Adipocyte (in vitro differentiated cells): Measurements from ENCODE around the gene VSIG10L.

ENCODE experiments used
- DNase-seq: peaks from one replicate; pipeline ENCODE4 v3.0.0-alpha.2; 2015; ENCODE audit warnings: low read depth
- H3K27me3 ChIP-seq: replicated peaks from 2 replicates; pipeline ENCODE4 v1.7.0; 2013; ENCODE audit warnings: mild to moderate bottlenecking, low read length, moderate library complexity; ENCODE audit not compliant: control insufficient read depth, insufficient read depth
- H3K36me3 ChIP-seq: 2 replicates; pipeline ENCODE4 v1.7.0; 2013; ENCODE audit warnings: low read length, mild to moderate bottlenecking, moderate library complexity; ENCODE audit not compliant: control insufficient read depth, insufficient read depth, severe bottlenecking
- H3K4me1 ChIP-seq: 2 replicates; pipeline ENCODE4 v1.7.0; 2013; ENCODE audit warnings: mild to moderate bottlenecking, low read length, moderate library complexity; ENCODE audit not compliant: control insufficient read depth, insufficient read depth
- H3K4me3 ChIP-seq: 2 replicates; pipeline ENCODE4 v1.7.0; 2013; ENCODE audit warnings: mild to moderate bottlenecking, low read length, moderate library complexity
- H3K9ac ChIP-seq: 2 replicates; pipeline ENCODE4 v1.7.0; 2013; ENCODE audit warnings: mild to moderate bottlenecking, low read length, moderate library complexity
- H3K9me3 ChIP-seq: 2 replicates; pipeline ENCODE4 v1.7.0; 2013; ENCODE audit warnings: mild to moderate bottlenecking, low read length, moderate library complexity; ENCODE audit not compliant: control insufficient read depth

The VSIG10L gene

GRCh38 chr19:51372021-51372648, 30.2 kb upstream of the VSIG10L start:
- peaks cover 4% of the 10 kb centered on the region for H3K27me3 ChIP-seq
- no peak for DNase-seq
- H3K9me3 ChIP-seq, result no peaks in the 10 kb centered on the region
- H3K9ac ChIP-seq, result no peak overlapping the region
- H3K36me3 ChIP-seq, result no peaks in the 10 kb centered on the region
- H3K4me1 ChIP-seq, result peaks cover 4% of the 10 kb centered on the region
- no peak overlapping the region for H3K4me3 ChIP-seq

DNA sequence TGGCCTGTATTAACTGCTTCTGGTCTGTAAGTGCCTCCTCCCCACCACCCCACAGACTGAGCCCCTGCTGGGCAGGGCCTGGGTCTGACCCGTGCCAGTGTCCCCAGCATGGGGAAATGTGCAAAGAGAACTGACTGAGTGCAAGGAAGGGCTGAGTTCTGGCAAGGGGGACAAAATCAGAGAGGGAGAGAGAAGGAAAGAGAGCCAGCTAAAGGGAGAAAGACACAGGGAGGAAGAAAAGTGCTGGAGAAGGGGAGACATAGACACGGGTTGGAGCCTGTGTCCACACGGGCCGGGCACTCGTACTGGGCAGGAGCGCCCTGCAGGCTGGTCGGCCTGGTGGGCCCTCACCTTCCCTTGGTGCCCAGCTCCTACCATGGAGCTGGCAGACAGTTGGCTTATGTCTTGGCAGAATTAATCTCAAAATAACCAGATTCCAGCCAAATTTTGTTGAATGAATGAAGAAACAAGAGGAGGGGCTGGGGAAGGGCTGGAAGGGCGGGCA, 29.3 kb upstream of the VSIG10L start:
- Histone ChIP-seq H3K9me3 (no peaks in the 10 kb centered on the region), H3K27me3 (peaks cover 4% of the 10 kb centered on the region), H3K9ac (no peak overlapping the region), H3K4me1 (peaks cover 4% of the 10 kb centered on the region), H3K4me3 (no peak overlapping the region), H3K36me3 (no peaks in the 10 kb centered on the region)
- no peak for DNase-seq

- H3K27me3 ChIP-seq, result peaks cover 4% of the 10 kb centered on the region
- no peak for DNase-seq
- no peak overlapping the region for H3K9ac ChIP-seq
- H3K4me1 ChIP-seq, result peaks cover 7% of the 10 kb centered on the region
- H3K36me3 ChIP-seq, result no peaks in the 10 kb centered on the region
- H3K4me3 ChIP-seq, result no peak overlapping the region
- no peaks in the 10 kb centered on the region for H3K9me3 ChIP-seq
These were observed 28.3 kb upstream of the VSIG10L start for GRCh38 chr19:51370230-51370629.

- Histone ChIP-seq H3K36me3 (no peaks in the 10 kb centered on the region), H3K27me3 (peaks cover 4% of the 10 kb centered on the region), H3K4me3 (peak within 1 kb of the TSS; percentile 100), H3K4me1 (peaks cover 22% of the 10 kb centered on the region), H3K9me3 (no peaks in the 10 kb centered on the region), H3K9ac (peak within 1 kb of the TSS; percentile 91)
- DNase-seq, result no peak
These were observed 26.7 kb upstream of the VSIG10L start, which contains the start of gene CLDND2 for GRCh38 chr19:51368366-51369282. Gene CLDND2 (minus strand): TSS chr19:51369003. CDS start chr19:51368577, 426 bp downstream.

GRCh38 chr19:51367565-51368365, 25.8 kb upstream of the VSIG10L start:
- Histone ChIP-seq H3K9me3 (no peaks in the 10 kb centered on the region), H3K4me1 (peaks cover 27% of the 10 kb centered on the region), H3K9ac (peak overlapping the region; percentile 93), H3K27me3 (peaks cover 4% of the 10 kb centered on the region), H3K36me3 (no peaks in the 10 kb centered on the region), H3K4me3 (peak overlapping the region; percentile 100)
- peak; percentile 100 for DNase-seq

GRCh38 chr19:51367255-51367564, 25.3 kb upstream of the VSIG10L start:
- no peaks in the 10 kb centered on the region for H3K9me3 ChIP-seq
- peak overlapping the region; percentile 93 for H3K9ac ChIP-seq
- peak overlapping the region; percentile 100 for H3K4me3 ChIP-seq
- no peaks in the 10 kb centered on the region for H3K27me3 ChIP-seq
- no peaks in the 10 kb centered on the region for H3K36me3 ChIP-seq
- H3K4me1 ChIP-seq, result peaks cover 32% of the 10 kb centered on the region
- DNase-seq, result no peak

- DNase-seq, result peak; percentile 99
These were observed 24.7 kb upstream of the VSIG10L start for GRCh38 chr19:51366389-51367254.

GRCh38 chr19:51365965-51366388, 24.0 kb upstream of the VSIG10L start, which contains the start of gene ETFB:
Gene ETFB (minus strand): TSS chr19:51366388. CDS start chr19:51366326, 62 bp downstream.
- Histone ChIP-seq H3K27me3 (no peaks in the 10 kb centered on the region), H3K4me3 (peak within 1 kb of the TSS; percentile 100), H3K4me1 (peaks cover 32% of the 10 kb centered on the region), H3K9ac (peak within 1 kb of the TSS; percentile 100), H3K9me3 (no peaks in the 10 kb centered on the region), H3K36me3 (no peaks in the 10 kb centered on the region)
- no peak for DNase-seq

More at GRCh38 chr19:51366389-51367254, 24.7 kb upstream of the VSIG10L start:
- Histone ChIP-seq H3K9ac (peak overlapping the region; percentile 100), H3K36me3 (no peaks in the 10 kb centered on the region), H3K9me3 (no peaks in the 10 kb centered on the region), H3K27me3 (no peaks in the 10 kb centered on the region), H3K4me1 (peaks cover 32% of the 10 kb centered on the region), H3K4me3 (peak overlapping the region; percentile 100)

- Histone ChIP-seq H3K36me3 (no peaks in the 10 kb centered on the region), H3K9me3 (no peaks in the 10 kb centered on the region), H3K4me1 (peaks cover 32% of the 10 kb centered on the region), H3K4me3 (peak overlapping the region; percentile 100), H3K27me3 (no peaks in the 10 kb centered on the region), H3K9ac (peak overlapping the region; percentile 100)
- DNase-seq, result peak; percentile 58
These were observed 23.4 kb upstream of the VSIG10L start for GRCh38 chr19:51365211-51365964.
